GM06990 (cell line): Measurements from ENCODE around the gene TNRC6B.

Experiments used
- DNase-seq: peaks from one replicate; pipeline ENCODE4 v3.0.0-alpha.2; 2011; ENCODE audit not compliant: insufficient read length; ENCODE audit errors: extremely low read depth
- H3K27me3 ChIP-seq: replicated peaks from 2 replicates; pipeline ENCODE4 v1.6.0; 2011; ENCODE audit warnings: low read length; ENCODE audit not compliant: control insufficient read depth, insufficient read depth
- H3K36me3 ChIP-seq: 2 replicates; pipeline ENCODE4 v1.5.1; 2011; ENCODE audit warnings: low read length; ENCODE audit not compliant: control insufficient read depth, insufficient read depth
- H3K4me3 ChIP-seq: replicated peaks from 2 replicates; pipeline ENCODE4 v1.5.1; 2011; ENCODE audit warnings: low read depth, mild to moderate bottlenecking, control low read depth, low read length
- CTCF ChIP-seq: IDR thresholded peaks from 2 replicates; pipeline ENCODE4 v1.5.1; 2011; ENCODE audit warnings: low read length, control low read depth, mild to moderate bottlenecking, inconsistent platforms; ENCODE audit not compliant: insufficient read depth, poor library complexity, severe bottlenecking

Gene TNRC6B

GRCh38 chr22:40363059-40363458 lies 185.3 kb downstream of the TNRC6B start:
- TF ChIP-seq CTCF, result no peak
- peaks cover 33% of the 10 kb centered on the region for H3K36me3 ChIP-seq
- H3K27me3 ChIP-seq, result no peaks in the 10 kb centered on the region
- H3K4me3 ChIP-seq, result no peak overlapping the region
- no peak for DNase-seq

GRCh38 chr22:40364431-40364830 lies 186.7 kb downstream of the TNRC6B start:
- Histone ChIP-seq H3K27me3 (no peaks in the 10 kb centered on the region), H3K36me3 (peaks cover 26% of the 10 kb centered on the region), H3K4me3 (no peak overlapping the region)
- TF ChIP-seq CTCF, result no peak
- DNase-seq, result no peak

GRCh38 chr22:40366068-40366467 lies 188.3 kb downstream of the TNRC6B start:
- TF ChIP-seq CTCF, result no peak
- no peak for DNase-seq
- H3K27me3 ChIP-seq, result no peaks in the 10 kb centered on the region
- no peak overlapping the region for H3K4me3 ChIP-seq
- H3K36me3 ChIP-seq, result peaks cover 23% of the 10 kb centered on the region

- Histone ChIP-seq H3K36me3 (peaks cover 18% of the 10 kb centered on the region), H3K4me3 (no peak overlapping the region), H3K27me3 (no peaks in the 10 kb centered on the region)
- no peak for TF ChIP-seq CTCF
- no peak for DNase-seq
Observed at GRCh38 chr22:40367342-40367741, 189.6 kb downstream of the TNRC6B start.

- no peak for TF ChIP-seq CTCF
- Histone ChIP-seq H3K4me3 (no peak overlapping the region), H3K27me3 (no peaks in the 10 kb centered on the region), H3K36me3 (peaks cover 17% of the 10 kb centered on the region)
- no peak for DNase-seq
Observed at GRCh38 chr22:40368016-40368415, 190.3 kb downstream of the TNRC6B start.

- no peak for TF ChIP-seq CTCF
- Histone ChIP-seq H3K4me3 (no peak overlapping the region), H3K36me3 (peaks cover 15% of the 10 kb centered on the region), H3K27me3 (no peaks in the 10 kb centered on the region)
- DNase-seq, result no peak
Observed at GRCh38 chr22:40368836-40369235, 191.1 kb downstream of the TNRC6B start.
